Pancreas (tissue), 10 donors: Measurements from ENCODE around the gene TTC39C. TPM values are rescaled to one million over a fixed set of nuclear protein-coding genes. Genes with fewer than 3 reads are reported as not detected.

Experiments used
- ATAC-seq, 4 donors: fragments of 200-7000 bp; cut with Tn5 transposase; one replicate each; pipeline versions ENCODE4 v1.8.0 to v1.9.1; 2020; ENCODE audit warnings: mild to moderate bottlenecking in 4 of 4, moderate library complexity in 4 of 4
- DNase-seq, 6 donors: peaks; one replicate each; pipeline ENCODE4 v3.0.0-alpha.2; 2020
- FAIRE-seq: peaks from 2 replicates; lab custom pipeline; 2012; peaks lifted over from hg19 to GRCh38; lab: Jason Lieb, UNC
- H3K27ac ChIP-seq, 4 donors: fragments of 200-600 bp; sonication (generic); 1 replicate in 3 of 4; 2 replicates in 1 of 4; pipeline versions ENCODE4 v1.5.0 to v1.8.0; 2020
- H3K27me3 ChIP-seq, 4 donors: fragments of 200-600 bp; one replicate each; pipeline ENCODE4 v1.8.0; 2021
- H3K36me3 ChIP-seq, 3 donors: fragments of 200-600 bp; sonication (generic) in 1 of 3; one replicate each; pipeline versions ENCODE4 v1.5.0 to v1.8.0; 2020 to 2021
- H3K4me1 ChIP-seq, 3 donors: fragments of 200-600 bp; one replicate each; pipeline ENCODE4 v1.8.0; 2021
- H3K4me3 ChIP-seq, 4 donors: fragments of 200-600 bp; sonication (generic) in 2 of 4; one replicate each; pipeline versions ENCODE4 v1.5.0 to v1.8.0; 2020 to 2021
- H3K9me3 ChIP-seq, 4 donors: fragments of 200-600 bp; one replicate each; pipeline ENCODE4 v1.8.0; 2021
- CTCF ChIP-seq, 4 donors: fragments of 200-600 bp; sonication (generic) in 3 of 4; IDR thresholded peaks; one replicate each; pipeline versions ENCODE4 v1.5.0 to v1.8.0; 2021; ENCODE audit warnings: antibody characterized with exemption in 4 of 4
- WGBS, 2 donors: extraction: QIAGEN DNeasy Blood & Tissue Kit; methylation state at CpG; one replicate each; pipeline ENCODE4 v1.1.7; 2013; 5-methylcytosine and 5-hydroxymethylcytosine counted together
- intact Hi-C, 3 donors: fragments of 100-400 bp; cut with DNase I; formaldehyde crosslinking; loops; one replicate each; pipeline versions ENCODE4 v1.11.1 to v1.14.2; 2022
- polyA plus RNA-seq, 2 donors: library from polyadenylated mRNA; stranded (reverse); fragments of 200-250 nt; gene quantifications; one replicate each; pipeline ENCODE4 v1.2.3, GENCODE V29; 2013
- total RNA-seq, 6 donors: library from RNA; stranded (reverse); fragmentation: NEBNext Ultra II Directional in 4 of 6; extraction: Animal tissue kit (Norgen Biotek cat#: 25700) in 4 of 6; gene quantifications; one replicate each; pipeline versions ENCODE4 v1.2.1 to v1.2.4, GENCODE V29; 2021 to 2023
- donor health status: healthy with polysubstance abuse.
- donor health status: DM: no; HTN: no; CAD: no; lungs with moderate emphysema.
- donor health status: DM: no; HTN: no; CAD: no.
- donor health status: control.
- donor health status: control.
- donor health status: Bipolar disorder and iron deficiency.
- donor health status: DM: yes; HTN: yes; CAD: no.
- donor health status: DM: no; HTN: no; CAD: no.
- donor health status: DM: no; HTN: no; CAD: no.
- donor health status: DM: yes; HTN: yes; CAD: no.

Gene TTC39C
- total and polyA plus RNA-seq, 8 donors, result 10.1 to 27.1 (median 14.2) TPM

DNA sequence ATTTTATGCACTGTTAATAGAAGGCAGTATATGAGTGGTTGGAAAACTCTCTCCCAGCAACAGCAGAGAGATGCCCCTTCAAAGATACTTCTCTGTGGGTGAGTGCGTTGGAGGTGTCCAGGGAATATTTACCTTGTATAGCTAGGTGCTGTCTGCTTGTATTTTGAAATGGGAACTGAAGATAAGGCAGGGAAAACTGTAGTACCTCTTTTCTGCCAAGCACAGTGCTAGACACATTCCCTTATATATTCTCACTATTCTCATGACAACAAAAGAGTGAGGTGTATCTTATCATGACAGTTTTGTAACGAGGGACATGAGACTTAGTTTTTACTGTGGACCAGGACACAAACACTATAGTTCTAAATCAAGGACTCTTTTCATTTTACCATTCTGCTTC lies 2.1 kb downstream of the TTC39C start:
- Histone ChIP-seq H3K4me3 (no peak overlapping the region), H3K27me3 (no peaks in the 10 kb centered on the region), H3K4me1 (peaks cover 8 to 14% (median 12%) of the 10 kb centered on the region in 3 donors), H3K36me3 (no peaks in the 10 kb centered on the region), H3K27ac (no peak overlapping the region), H3K9me3 (no peaks in the 10 kb centered on the region)
- DNase-seq, result no peak
- TF ChIP-seq CTCF (IDR thresholded peaks at IDR 0.05), result peak in 3 of 4 donors; percentile 20 to 29 (median 24)
- FAIRE-seq, result no peak
- ATAC-seq, result no peak
- intact Hi-C loops, result no loop called here
- 15 to 18% methylated on average over 2 of the region's 2 CpGs for WGBS, 2 donors

GRCh38 chr18:24018299-24018886 lies 3.8 kb downstream of the TTC39C start:
- ATAC-seq, result no peak
- intact Hi-C loops, result no loop called here
- DNase-seq, result no peak
- FAIRE-seq, result no peak
- Histone ChIP-seq H3K4me3 (no peak overlapping the region), H3K36me3 (no peaks in the 10 kb centered on the region), H3K9me3 (no peaks in the 10 kb centered on the region), H3K27ac (no peak overlapping the region), H3K27me3 (no peaks in the 10 kb centered on the region), H3K4me1 (peaks cover 8 to 14% (median 12%) of the 10 kb centered on the region in 3 donors)
- TF ChIP-seq CTCF (IDR thresholded peaks at IDR 0.05), result no peak
- 88 to 92% methylated on average over 11 of the region's 11 CpGs for WGBS, 2 donors

DNA sequence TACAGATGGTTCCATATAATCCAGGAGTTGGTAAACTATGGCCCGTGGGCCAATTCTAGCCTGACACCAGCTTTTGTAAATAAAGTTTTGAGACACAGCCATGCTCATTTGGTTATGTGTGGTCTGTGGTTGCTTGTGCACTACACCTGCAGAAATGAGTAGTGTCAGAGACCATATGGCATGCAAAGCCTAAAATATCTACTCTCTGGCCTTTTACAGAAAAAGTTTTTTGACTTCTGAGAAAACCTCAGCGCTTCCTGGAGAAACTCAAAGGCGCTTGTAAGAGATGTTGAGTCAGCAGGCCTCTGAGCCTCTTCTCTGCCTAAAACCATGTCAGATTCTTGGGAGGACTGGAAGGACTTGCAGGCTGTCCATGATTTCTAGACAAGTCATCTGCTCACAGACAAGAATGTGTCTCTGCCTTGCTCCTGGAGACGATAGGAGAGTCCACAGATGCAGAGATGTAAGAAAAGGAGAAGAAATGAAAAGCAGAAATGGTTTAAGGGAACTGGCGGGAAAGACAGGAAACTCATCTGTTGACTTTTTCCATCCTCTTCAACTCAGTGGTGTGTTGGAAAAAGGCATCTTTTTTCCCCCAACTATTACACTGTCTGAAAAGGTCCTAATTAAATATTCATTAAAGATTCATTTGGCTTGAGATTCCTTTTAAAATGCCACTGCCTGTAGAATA lies 5.2 kb downstream of the TTC39C start:
- Histone ChIP-seq H3K4me3 (no peak overlapping the region), H3K4me1 (peaks cover 8 to 14% (median 12%) of the 10 kb centered on the region in 3 donors), H3K36me3 (no peaks in the 10 kb centered on the region), H3K27me3 (no peaks in the 10 kb centered on the region), H3K27ac (no peak overlapping the region), H3K9me3 (no peaks in the 10 kb centered on the region)
- intact Hi-C loops, result no loop called here
- no peak for DNase-seq
- 77 to 84% methylated on average over 5 of the region's 5 CpGs for WGBS, 2 donors
- TF ChIP-seq CTCF (IDR thresholded peaks at IDR 0.05), result no peak
- no peak for ATAC-seq
- FAIRE-seq, result no peak

DNA sequence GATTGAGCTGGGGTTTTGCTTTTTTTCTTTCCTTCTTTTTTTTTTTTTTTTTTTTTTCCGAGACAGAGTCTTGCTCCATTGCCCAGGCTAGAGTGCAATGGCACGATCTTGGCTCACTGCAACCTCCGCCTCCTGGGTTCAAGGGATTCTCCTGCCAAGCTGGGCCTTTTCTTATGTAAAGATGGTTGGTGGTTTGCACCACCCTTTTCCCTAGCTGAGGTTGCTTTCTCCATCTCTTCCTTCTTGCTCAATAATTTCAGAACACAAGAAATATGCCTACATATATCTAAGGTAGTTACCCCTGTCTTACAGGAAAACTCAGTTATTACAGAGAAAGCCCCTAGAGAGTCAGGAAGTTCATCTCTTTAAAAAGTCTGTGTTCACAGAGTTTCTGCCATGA lies 7.0 kb downstream of the TTC39C start:
- no peak for DNase-seq
- peaks cover under 1 to 4% (median 4%) of the 10 kb centered on the region in 3 donors for H3K4me1 ChIP-seq
- H3K4me3 ChIP-seq, result no peak overlapping the region
- H3K9me3 ChIP-seq, result no peaks in the 10 kb centered on the region
- no peak for ATAC-seq
- no peak for FAIRE-seq
- no peak overlapping the region for H3K27ac ChIP-seq
- WGBS, 2 donors, result 77 to 85% methylated on average over 3 of the region's 3 CpGs
- TF ChIP-seq CTCF (IDR thresholded peaks at IDR 0.05), result no peak
- no peaks in the 10 kb centered on the region for H3K27me3 ChIP-seq
- H3K36me3 ChIP-seq, result no peaks in the 10 kb centered on the region
- intact Hi-C loops, result no loop called here

- no peak for FAIRE-seq
- H3K36me3 ChIP-seq, result no peaks in the 10 kb centered on the region
- H3K9me3 ChIP-seq, result no peaks in the 10 kb centered on the region
- WGBS, 2 donors, result 85 to 88% methylated on average over 4 of the region's 4 CpGs
- H3K27me3 ChIP-seq, result no peaks in the 10 kb centered on the region
- intact Hi-C loops, result no loop called here
- no peak for DNase-seq
- H3K27ac ChIP-seq, result no peak overlapping the region
- peak in 1 of 4 donors; percentile 18 for ATAC-seq
- no peak for TF ChIP-seq CTCF (IDR thresholded peaks at IDR 0.05)
- H3K4me1 ChIP-seq, result no peaks in the 10 kb centered on the region
- H3K4me3 ChIP-seq, result no peak overlapping the region
These were observed 7.6 kb downstream of the TTC39C start for GRCh38 chr18:24022161-24022560.
